Esophagus squamous epithelium (tissue), 4 donors: ENCODE data around the gene RSU1.

Source experiments
- CTCF ChIP-seq, 6 experiments: fragments of 450-650 bp in 4 of 6; fragments of 200-600 bp in 2 of 6; sonication (generic) in 2 of 6; IDR thresholded peaks; one replicate each; pipeline ENCODE4 v1.5.1; 2016 to 2019; ENCODE audit warnings: antibody characterized with exemption in 6 of 6, mild to moderate bottlenecking in 4 of 6, moderate library complexity in 4 of 6
- POLR2A ChIP-seq, 4 donors: fragments of 450-650 bp; IDR thresholded peaks; one replicate each; pipeline ENCODE4 v1.6.1; 2017; ENCODE audit warnings: antibody characterized with exemption in 4 of 4, mild to moderate bottlenecking in 4 of 4, moderate library complexity in 3 of 4

- TF ChIP-seq POLR2A (IDR thresholded peaks at IDR 0.05) (no peak), CTCF (IDR thresholded peaks at IDR 0.05) (no peak)
These were observed 167.5 kb downstream of the RSU1 start for GRCh38 chr10:16649757-16650156.
